GM12873 (cell line): ENCODE measurements around the gene NRG2.

Experiments used
- TF ChIP-seq, protein P1 (sequence below): IDR thresholded peaks from 2 replicates; pipeline ENCODE4 v1.5.1; 2012; ENCODE audit warnings: low read depth, mild to moderate bottlenecking, moderate library complexity, low read length, control low read depth; ENCODE audit not compliant: insufficient read depth; ENCODE audit errors: missing control alignments

NRG2 gene

GRCh38 chr5:139828207-139828895 is 214.7 kb downstream of the NRG2 start:
- TF ChIP-seq, protein P1, sequence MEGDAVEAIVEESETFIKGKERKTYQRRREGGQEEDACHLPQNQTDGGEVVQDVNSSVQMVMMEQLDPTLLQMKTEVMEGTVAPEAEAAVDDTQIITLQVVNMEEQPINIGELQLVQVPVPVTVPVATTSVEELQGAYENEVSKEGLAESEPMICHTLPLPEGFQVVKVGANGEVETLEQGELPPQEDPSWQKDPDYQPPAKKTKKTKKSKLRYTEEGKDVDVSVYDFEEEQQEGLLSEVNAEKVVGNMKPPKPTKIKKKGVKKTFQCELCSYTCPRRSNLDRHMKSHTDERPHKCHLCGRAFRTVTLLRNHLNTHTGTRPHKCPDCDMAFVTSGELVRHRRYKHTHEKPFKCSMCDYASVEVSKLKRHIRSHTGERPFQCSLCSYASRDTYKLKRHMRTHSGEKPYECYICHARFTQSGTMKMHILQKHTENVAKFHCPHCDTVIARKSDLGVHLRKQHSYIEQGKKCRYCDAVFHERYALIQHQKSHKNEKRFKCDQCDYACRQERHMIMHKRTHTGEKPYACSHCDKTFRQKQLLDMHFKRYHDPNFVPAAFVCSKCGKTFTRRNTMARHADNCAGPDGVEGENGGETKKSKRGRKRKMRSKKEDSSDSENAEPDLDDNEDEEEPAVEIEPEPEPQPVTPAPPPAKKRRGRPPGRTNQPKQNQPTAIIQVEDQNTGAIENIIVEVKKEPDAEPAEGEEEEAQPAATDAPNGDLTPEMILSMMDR, result no peak

DNA sequence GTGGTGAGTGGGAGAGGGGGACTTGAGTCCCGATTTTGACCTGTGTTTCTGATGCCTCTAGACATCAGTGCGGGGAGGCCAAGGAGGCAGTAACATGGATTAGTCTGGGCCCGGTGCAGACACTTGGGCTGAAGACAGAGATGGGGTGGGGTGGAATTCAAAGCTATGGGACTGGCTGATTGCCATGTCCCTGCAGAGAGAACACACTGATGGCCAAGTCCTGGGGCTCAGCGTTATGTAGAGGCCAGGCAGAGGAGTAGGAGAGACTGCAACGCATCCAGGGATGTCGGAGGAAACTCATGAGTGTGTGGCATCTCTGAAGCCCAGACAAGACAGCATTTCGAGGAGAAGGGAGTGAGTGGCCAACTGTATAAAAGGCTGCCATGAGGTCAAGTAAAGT is 217.4 kb downstream of the NRG2 start:
- TF ChIP-seq, protein P1, result no peak

- TF ChIP-seq, protein P1, result no peak
These were observed 219.2 kb downstream of the NRG2 start for GRCh38 chr5:139823757-139824355.

GRCh38 chr5:139822553-139823425 is 220.3 kb downstream of the NRG2 start:
- TF ChIP-seq, protein P1, result no peak

- TF ChIP-seq, protein P1, result no peak
These were observed 221.1 kb downstream of the NRG2 start for GRCh38 chr5:139821806-139822552.

DNA sequence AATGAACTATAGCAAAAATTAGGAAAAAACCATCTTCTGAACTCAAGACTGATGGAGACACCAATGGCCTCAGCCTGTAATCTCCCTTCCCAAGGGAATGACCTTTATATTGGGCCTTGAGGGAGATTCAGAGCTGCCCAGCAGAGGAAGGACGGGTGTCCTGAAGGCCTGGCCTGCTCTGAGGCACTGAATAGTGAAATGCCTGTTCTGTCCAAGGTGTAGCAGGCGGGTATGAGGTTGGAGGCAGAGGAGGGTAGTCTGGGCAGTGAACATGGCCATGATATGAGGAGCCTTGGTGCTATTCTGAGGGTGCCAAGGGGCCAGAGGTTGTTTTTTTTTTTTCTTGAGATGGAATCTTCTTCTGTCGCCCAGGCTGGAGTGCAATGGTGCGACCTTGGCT is 222.5 kb downstream of the NRG2 start:
- TF ChIP-seq, protein P1, result no peak
